NOMO-1 (cell line): ENCODE data around the gene FANCE.
A peak's percentile ranks its signal among the peaks of the same experiment; 100 is the strongest.

Experiments
- DNase-seq, 2 experiments: peaks; one replicate each; lab custom pipeline; 2025; ENCODE audit not compliant: unreplicated experiment in 2 of 2; lab: John Stamatoyannopoulos, UW

Gene FANCE

GRCh38 chr6:35452183-35453090, at the start of gene FANCE:
Gene FANCE (plus strand): TSS chr6:35452338. CDS start chr6:35452546, 208 bp downstream.
- peak; percentile 80 to 91 for DNase-seq

DNA sequence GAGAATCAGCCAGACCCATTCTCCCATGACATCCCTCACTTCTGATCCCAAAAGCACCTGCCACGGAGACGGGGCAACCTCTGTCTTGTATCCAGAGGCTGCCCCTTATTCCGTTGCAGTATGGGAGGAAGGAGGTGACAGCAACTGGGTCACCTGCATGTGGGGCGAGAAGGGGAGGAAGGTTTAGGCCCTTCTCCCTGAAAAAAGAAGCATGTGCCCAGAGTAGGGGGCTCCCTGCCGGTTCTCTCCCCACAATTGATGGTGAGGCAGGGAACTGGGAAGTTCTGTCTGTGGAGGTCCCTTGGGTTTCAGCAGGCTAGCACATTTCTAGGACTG, 49.3 kb upstream of the FANCE start:
- no peak for DNase-seq

GRCh38 chr6:35403544-35404442, 48.3 kb upstream of the FANCE start:
- no peak for DNase-seq

DNA sequence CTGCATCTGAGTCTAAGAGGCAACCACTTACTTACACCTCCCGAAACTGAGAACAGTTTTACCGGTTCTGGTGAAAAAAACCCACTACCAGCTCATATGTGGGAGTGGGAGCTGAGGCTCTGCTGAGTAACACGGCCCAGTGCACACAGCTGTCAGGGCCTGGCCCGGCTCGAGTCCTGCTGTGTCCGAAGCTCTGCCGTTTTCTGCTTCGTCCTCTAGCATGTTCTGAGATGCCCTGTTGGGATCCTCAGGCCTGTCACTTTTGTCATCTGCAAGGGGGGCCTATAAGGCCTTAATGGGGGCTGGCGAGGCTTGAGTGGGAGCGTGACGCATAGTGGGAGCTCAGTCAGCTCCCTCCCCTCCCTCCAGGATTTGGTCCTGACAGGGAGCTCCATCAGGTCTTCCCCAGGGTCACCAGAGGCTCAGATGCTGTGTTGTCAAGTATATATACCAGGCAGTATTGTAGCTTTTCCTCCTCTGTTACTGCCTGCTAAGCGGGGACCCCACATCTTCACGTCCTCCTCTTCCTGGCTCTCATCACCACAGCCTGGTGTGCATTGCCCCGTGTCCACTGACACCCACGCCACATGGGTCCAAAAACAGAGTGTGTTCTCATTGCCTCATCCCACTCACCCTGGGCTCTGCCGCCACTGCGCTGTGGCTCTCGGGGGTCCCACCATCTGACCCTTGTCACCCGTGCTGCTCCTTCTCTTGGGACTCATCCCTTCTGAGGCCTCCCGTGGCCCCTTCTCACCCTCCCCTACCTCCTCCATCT, 45.2 kb upstream of the FANCE start:
- no peak for DNase-seq

- DNase-seq = no peak
Observed at GRCh38 chr6:35409245-35409644, 42.9 kb upstream of the FANCE start.

GRCh38 chr6:35410131-35410530, 42.0 kb upstream of the FANCE start:
- no peak for DNase-seq

- DNase-seq = no peak
Observed at GRCh38 chr6:35411066-35411465, 41.1 kb upstream of the FANCE start.

- no peak for DNase-seq
Observed at GRCh38 chr6:35412102-35412501, 40.0 kb upstream of the FANCE start.

GRCh38 chr6:35413911-35414310, 38.2 kb upstream of the FANCE start:
- DNase-seq = no peak

DNA sequence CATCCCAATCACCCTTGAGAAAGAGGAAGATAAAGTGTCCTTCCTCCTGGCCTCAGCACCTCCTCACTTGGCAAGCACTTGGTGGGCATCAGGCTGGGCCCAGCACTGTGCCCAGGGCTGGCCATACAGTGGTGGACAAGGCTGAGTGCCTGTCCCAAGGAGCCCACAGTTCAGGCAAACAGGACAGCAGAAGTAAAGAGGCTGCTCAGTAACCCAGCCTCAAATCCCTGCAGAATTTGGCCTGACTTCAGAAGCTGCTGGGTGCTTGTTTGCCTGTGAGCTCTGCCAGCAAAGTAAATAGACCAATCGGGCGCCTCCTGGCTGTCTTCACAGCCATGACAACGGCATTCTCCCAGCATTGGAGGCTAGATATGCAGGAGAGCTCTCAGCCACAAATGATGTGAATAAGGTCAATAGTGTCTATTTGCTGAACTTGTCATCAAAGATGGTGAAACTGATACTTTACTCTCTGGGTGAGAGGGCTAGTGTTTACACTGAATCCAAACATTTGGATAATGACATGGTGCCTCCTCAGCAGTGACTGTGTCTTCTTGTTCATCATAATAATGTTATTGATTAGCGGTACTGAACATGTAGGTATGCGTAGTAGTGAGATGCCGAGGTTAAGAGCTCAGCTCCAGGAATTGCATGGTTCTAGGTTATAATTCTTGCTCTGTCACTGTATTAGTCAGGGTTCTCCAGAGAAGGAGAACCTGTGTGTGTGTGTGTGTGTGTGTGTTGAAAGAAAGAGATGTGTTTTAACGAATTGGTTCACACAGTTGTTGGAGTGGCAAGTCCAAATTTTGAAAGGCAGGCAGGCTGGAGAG, 36.9 kb upstream of the FANCE start:
- no peak for DNase-seq

GRCh38 chr6:35417979-35418661, 34.0 kb upstream of the FANCE start:
- DNase-seq = no peak

DNA sequence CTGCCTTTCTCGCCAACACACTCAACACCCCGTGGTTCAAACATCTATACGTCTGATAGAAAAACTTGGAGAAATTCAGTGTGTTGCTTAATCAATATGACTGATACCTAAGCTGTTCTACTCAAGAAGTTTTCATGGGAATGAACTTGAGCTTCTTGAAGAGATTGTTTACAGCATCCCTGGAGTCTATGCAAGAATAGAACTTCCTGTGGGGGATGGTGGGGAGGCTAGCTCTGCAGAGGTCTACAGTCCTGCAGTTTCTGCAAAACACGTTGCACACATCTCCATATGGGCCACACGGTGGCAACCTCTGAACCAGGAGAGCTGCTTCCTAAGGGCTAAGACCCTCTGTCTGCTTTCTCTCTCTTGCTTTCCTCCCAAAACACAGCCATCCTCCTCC, 32.7 kb upstream of the FANCE start:
- DNase-seq = peak; percentile 10 to 32

GRCh38 chr6:35419961-35420360, 32.2 kb upstream of the FANCE start:
- DNase-seq = no peak

DNA sequence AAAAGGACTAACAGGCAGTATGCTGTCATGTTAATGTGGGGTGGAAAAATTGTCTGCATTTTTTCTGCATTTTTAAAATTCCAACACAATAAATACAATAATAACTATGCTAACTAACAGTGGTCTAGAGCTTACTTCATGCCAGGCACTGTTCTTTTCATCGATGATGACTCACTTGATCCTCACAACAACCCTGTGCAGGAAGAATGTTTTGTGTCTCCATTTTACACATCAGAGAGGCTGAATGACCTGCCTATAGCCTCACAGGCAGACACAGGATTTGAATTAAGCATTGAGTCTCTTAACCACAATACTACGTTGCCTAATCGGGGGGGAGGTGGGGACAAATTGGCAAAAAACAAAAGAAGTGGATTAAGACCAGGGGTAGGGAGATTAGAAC, 26.9 kb upstream of the FANCE start:
- DNase-seq = no peak

DNA sequence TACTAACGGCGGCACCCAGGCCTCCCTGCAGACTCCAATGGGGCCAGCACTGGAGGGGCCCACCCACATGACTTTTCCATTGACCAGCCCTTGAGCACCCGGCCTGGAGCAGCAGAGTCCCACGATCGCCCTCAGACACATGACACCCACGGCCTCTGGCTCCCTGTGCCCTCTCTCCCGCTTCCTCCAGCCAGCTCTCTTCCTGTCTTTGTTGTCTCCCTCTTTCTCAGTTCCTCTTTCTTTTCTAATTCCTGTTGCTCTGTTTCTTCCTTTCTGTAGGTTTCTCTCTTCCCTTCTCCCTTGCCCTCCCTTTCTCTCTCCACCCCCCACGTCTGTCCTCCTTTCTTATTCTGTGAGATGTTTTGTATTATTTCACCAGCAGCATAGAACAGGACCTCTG, 26.1 kb upstream of the FANCE start:
- DNase-seq = peak; percentile 28 to 72

DNA sequence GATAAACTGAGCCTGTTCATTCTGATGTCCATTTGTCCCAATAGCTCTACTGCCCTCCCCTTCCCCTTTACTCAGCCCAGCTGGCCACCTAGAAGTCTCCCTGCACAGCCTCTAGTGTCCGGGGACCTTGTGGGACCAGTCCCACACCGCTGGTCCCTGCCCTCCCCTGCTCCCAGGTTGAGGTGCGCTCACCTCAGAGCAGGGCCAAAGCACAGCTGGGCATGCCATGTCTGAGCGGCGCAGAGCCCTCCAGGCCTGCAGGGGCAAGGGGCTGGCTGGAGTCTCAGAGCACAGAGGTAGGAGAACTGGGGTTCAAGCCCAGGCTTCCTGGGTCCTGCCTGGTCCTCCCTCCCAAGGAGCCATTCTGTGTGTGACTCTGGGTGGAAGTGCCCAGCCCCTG, 24.7 kb upstream of the FANCE start:
- DNase-seq = no peak

DNA sequence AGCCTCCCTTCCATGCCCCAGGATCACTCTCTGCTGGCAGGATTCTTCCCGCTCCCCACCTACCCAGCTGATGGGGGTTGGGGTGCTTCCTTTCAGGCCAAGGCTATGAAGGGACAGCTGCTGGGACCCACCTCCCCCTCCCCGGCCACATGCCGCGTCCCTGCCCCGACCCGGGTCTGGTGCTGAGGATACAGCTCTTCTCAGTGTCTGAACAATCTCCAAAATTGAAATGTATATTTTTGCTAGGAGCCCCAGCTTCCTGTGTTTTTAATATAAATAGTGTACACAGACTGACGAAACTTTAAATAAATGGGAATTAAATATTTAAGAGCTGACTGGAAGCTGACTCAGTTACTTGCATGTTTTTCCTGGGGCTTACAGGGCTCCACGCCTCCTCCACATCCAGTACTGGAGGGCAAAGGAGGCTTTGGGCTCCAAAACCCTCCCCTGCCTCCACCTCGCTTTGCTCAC, 24.3 kb upstream of the FANCE start:
- DNase-seq = no peak

DNA sequence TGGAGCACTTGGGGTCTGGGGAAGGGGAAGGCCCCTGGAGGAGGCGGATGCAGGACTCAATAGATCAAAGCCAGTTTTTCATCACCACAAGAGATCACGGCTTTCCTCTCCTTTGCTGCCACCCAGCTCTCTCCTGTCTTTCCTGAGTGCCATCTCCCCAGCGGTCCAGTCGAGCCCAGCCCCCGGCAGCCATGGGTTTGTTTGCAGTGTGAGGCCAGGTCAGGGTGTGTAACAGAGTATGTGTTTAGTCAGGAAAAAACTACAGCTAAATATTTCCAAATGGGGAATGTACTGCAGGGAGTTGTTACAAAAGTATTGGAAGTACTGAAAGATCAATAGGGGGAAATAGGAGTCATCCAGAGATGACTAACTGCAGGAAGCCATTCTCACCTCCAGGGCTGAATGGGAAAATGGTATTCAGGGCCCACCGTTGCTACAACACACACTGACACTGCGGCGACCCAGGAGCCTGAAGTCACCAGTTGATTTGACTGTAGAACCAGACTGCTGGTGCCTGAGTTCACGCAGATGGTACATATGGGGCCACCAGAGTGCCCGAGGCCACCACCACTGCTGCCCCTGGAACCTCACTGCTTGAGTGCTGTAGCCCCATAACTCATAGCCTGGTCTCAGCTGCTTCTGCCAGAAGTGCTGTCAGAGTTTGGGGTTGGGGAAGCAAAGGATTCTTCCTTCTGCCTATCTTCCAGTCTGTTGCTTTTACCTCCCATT, 23.6 kb upstream of the FANCE start:
- no peak for DNase-seq

- no peak for DNase-seq
Observed at GRCh38 chr6:35429463-35429862, 22.7 kb upstream of the FANCE start.
